Transverse colon (tissue), 4 donors: ENCODE results near the gene CD300LG.

Source experiments
- CTCF ChIP-seq, 5 experiments: fragments of 200-600 bp in 3 of 5; fragments of 450-650 bp in 2 of 5; sonication (generic) in 3 of 5; IDR thresholded peaks; 1 replicate in 2 of 5; 2 replicates in 3 of 5; pipeline ENCODE4 v1.5.1; 2016 to 2017; ENCODE audit warnings: antibody characterized with exemption in 5 of 5, inconsistent platforms in 3 of 5, mild to moderate bottlenecking in 2 of 5, moderate library complexity in 1 of 5
- POLR2A ChIP-seq: fragments of 450-650 bp; IDR thresholded peaks from one replicate; pipeline ENCODE4 v1.6.1; 2016; ENCODE audit warnings: antibody characterized with exemption, mild to moderate bottlenecking, moderate library complexity
- POLR2AphosphoS5 ChIP-seq, 3 donors: sonication (generic); formaldehyde crosslinking; IDR thresholded peaks; one replicate each; pipeline ENCODE4 v1.6.1; 2016; ENCODE audit warnings: antibody characterized with exemption in 3 of 3

- TF ChIP-seq CTCF (IDR thresholded peaks at IDR 0.05), result no peak
- no peak for TF ChIP-seq POLR2A
- no peak for TF ChIP-seq POLR2AphosphoS5 (IDR thresholded peaks at IDR 0.05)
Measured at GRCh38 chr17:43831633-43832032, 15.3 kb upstream of the CD300LG start.
